Islet of Langerhans (tissue), 1 donor: Measurements from ENCODE around the gene AEBP1.

ENCODE experiments used
- FAIRE-seq: peaks from one replicate; lab custom pipeline; 2011; peaks lifted over from hg19 to GRCh38; lab: Jason Lieb, UNC

AEBP1 gene

DNA sequence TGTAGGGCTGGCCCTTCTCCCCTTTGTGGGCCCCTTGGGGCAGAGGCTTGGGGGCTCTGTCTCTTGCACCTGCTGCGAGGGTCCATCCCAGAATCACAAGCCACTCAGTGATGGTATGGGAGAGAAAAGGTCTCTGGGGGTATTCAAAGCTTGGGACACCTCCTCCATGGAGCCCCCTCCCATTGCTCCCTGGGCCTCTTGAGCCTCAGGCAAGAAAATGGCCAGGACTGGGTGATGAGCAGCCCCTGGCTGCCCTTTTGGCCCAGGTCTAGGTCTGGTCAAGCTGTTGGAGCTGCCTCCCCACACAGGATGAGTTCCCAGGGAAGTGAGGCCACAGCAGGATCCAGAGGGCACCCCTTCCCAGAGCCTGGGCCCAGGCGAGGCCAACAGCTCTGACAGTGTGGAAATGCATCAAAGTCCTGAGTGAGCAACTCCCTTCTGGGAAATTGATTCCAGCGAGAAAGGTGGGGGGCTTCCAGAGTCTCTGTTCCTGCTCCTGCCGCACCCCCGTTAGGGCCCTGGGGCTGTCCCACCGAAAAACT is 40.4 kb downstream of the AEBP1 start:
- no peak for FAIRE-seq

DNA sequence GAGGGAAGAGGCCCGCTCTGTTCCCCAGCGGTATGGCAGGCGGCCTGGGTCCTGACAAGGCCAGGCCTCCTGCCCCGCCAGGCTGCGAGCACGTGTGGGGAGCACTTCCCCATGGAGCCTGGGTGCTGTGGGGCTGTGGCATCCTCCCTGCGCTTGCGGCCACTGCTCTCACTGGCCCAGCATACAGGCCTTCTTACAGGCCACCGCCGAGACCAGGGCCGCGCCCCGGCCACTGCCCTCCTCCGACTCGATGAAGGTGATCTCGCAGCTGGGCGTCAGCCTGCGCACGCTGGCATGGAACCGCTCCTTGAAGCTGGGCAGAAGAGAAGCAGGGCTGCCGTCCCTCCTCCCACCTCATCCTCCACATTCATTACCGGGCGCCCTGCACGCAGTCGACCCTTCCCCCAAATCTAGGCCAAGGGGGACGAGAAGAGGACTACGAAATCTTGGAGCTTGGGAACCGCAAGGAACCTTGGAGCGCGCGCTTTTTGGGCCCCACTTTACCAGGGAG is 40.9 kb downstream of the AEBP1 start:
- FAIRE-seq = no peak

DNA sequence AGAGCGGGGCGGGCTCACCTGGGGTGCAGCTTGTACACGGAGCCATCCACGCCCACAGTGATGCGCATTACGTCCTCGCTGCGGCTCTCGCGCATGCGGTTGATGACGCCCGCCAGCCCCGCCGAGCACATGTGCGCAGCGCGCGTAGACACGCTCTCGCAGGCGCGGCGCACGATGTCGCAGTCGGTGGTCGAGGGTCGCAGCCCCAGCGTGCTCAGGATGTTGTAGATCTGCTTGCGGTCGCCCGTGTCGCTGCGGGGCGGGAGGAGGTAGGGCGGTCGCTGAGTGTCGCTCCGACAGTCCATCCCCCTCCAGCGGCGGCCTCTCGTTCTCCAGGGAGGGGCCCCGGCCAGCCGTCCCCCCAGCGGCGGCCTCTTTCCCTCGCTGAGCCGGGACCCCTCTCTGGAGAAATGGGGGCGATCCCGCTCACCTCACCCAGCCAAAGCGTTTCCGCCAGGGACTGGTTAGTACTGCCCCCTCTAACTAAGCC is 41.4 kb downstream of the AEBP1 start:
- FAIRE-seq = no peak

DNA sequence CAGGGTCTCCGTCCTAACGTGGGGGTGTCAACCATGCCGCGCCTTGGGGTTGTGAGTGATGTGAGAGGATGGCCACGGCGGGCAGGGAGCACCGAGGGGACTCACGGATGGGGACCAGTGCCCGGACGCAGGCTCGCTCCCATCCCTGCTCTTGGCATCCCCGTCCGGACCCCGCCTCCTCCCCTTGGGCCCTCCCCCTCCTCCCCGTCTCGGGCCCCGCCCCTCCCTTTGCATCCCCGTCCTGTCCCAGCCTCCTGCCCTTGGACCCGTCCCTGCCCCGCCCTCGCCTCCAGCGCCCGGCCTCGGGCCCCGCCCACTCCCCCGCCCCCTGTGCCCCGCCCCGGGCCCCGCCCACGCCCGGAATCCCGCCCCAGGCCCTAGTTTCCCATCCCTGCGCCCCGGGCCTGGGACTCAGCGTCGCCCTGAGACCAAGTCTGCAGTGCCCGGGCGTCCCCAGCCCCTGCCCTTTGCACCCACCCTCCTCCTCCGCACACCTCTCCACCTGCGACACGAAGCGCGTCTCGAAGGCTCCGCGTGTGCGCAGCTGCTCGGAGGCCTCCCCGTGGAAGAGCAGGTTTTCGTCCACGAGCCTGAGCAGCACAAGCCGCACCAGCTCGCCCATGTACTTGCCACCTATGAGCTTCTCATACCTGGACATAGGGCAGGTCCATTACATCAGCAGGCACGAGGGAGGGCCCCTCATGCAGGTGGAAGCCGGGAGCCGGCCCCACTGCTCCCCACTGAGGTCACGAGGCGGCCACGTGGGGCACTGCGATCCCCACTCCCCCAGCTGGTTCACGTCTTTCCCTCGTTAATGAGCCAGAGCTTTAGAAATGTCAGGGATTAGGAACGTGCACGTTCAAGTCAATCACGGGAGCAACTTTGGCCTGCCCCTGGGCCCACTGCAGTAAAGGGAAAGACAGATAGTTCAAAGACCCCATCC is 42.1 kb downstream of the AEBP1 start:
- FAIRE-seq = no peak

DNA sequence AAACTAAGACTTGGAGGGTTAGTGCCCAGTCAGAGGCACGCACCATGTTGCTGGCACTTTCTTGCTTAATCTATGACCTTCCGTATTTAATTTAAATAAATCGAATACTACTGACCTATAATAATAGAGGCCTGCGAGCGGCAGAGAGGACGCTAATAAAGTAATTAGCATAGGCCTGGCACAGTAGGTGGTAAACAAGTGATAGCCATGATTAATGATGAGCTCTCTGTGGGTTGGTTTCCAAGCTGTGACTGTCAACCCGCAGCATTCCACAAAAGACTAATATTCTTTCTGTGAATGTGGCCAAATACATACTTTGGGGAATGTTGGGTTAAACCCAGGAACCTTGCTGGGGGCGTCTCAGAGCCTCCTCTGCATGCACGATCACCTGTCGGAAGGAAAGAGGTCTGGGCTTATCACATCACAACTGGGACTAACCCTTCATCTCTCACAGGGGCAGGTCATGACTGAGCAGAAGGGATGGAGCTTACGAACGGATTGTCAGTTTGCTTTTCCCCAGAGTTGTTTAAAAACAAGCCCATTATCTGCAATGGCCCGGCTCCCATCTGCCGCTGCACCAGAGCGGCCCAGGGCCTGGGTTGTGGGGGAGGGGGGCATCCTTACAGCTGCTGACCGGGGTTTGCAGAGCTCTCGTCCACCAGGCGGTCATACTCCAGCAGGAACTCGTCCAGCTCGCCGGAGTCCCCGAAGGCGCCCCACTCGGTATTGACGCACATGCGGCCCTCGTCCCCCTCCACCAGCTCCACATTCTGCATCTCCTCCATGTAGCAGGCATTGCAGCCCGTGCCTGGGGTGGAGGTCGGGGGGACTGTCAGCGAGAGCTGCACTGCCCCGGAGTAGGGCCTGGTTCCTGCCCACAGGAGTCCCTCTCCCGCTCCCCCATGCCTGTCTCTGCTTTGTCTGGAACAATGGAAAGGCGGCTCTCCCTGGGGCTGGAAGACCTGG is 43.2 kb downstream of the AEBP1 start:
- peak; percentile 13 for FAIRE-seq

DNA sequence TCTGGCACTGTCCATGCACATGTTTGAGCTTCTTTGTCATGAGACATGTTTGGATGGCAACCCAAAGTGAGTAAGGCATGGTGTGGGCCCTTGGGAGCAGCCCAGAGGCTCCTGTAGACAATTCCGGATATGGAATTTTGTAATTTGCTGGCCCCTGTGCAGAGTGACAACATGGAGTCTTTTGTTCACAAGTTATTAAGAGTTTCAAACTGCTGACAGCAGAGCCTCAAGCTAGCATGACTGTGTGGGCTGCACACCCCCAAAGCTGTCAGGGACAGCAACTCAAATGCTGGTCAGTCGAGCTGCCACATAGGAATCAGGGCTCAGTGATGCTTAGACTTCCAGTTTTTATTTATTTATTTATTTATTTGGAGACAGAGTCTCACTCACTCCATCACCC is 44.0 kb downstream of the AEBP1 start:
- FAIRE-seq = no peak

DNA sequence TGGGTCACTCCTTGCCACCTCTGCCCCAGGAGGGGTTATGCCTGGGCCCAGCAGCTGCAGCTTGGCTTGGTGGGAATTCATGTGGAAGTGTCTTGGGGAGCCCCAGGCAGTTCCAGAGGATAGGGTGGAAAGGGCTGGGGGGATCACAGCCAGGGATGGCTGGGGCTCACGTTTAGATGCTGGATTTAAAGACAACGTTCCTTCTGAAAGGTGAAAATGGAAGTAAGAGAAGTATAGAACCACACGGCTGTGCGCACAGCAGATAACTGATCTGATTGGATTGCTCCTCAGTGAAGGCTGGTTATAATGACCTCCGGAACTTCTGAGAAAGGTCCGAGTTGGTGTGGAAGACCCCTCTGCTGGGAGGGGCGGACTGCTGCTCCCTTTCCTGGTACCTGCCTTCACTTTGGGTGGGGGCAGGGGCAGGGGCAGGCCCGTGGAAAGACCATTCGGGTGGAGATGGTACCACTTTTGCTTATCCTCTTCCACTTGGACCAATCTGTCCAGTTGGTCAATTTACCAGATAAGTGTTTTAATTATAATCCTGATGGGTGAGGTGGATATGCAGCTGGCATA is 44.9 kb downstream of the AEBP1 start:
- no peak for FAIRE-seq

DNA sequence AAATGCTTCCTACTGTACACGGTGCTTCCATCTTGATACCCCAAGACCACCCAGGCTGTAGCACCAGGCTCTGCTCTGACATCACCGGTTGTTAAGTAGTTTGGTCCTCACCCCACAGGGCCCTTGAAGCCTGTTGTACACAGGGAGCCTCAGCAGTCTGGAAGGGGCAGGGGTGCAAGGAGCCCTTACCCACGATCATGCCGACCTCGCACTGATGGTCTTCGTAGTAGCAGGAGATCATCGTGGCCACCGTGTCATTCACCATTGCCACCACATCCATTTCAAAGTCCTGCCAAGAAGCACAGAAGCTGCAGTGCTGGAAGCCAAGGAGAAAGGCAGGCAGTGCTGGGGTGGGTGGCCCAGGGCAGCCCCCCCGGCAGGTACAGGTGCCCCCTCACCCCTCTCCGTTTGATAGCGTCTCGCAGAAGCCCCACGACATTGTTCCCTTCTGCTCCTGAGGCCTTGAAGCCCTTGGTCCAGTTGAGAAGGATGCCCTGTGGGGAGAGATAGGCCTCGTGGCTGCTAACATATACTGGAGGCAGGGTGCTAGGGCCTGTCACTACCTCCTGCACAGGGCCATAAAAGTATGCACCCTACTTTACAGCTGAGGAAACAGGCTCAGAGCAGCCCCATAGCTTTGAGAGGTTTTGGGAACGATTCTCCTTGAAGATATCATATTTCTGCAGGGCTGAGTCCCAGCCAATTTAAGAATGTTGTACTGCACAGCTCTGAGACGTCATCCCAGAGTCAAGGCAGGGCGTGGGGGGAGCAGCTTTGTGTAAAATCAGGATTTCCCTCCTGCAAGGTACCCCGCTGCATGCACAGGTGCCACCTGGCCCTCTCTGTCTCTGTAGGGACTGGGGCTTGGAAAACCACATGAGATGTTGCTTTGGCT is 45.7 kb downstream of the AEBP1 start:
- FAIRE-seq = no peak

DNA sequence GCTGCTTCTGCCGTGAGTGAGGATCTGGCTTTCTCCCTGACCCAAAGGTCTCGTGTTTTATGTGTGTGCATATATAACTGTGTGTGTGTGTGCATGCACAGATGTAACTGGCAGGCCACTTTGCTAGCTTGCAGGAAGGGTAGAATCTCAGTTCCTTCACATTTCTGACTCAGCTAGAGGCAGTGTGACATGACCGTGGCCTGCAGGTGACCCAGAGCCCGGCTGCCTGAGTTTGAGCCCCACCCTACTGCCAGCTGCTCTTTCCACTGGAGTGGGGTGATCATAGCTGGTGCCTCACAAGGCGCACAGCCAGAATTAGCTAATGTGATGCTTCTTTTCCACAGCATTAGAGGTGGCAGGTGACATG is 46.3 kb downstream of the AEBP1 start:
- no peak for FAIRE-seq

DNA sequence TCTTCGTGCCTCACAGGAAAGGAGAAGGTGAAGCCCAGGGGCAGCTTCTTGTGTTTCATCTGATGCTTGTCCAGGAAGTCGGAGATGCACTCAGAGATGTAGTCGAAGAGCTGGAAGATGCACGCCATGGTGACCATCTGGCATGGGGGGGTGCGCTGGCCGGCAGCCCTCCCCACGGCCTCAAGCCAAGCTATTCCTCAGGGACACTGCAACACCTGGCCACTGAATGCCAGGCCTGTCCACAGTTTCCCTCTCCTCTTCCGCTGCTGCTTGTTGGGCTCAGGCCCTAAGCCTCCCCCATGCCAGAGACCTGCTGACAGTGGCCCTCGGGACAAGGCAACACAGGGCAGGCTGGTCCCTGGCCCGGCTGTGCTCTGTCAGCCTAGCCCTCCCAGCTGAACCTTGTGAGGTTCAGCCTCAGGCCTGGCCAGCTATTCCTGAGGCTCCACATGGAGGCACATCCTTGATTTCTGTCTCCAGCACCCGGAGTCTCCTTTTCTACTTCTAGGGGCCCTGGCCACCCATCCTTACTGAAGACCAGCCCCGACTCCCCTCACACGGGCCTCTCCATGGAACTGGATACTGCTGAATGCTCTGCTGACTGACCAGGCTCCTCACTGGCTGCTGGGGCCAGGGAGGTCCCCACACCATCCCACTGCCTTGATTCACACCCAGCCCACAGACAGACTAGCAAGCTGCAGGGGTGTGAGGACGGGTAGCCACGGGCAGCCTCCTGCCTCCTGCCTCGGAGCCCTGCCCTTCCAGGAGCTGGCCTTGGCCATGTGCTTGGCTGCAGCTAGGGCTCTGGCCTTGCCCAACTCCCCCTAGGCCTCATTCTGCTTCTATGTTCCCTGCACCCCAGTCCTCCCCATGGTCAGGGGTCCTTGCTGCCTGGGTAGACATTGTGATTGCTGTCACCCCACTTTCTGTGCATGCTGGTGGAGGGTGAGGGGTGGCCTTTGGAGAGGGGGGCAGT is 47.1 kb downstream of the AEBP1 start:
- no peak for FAIRE-seq

DNA sequence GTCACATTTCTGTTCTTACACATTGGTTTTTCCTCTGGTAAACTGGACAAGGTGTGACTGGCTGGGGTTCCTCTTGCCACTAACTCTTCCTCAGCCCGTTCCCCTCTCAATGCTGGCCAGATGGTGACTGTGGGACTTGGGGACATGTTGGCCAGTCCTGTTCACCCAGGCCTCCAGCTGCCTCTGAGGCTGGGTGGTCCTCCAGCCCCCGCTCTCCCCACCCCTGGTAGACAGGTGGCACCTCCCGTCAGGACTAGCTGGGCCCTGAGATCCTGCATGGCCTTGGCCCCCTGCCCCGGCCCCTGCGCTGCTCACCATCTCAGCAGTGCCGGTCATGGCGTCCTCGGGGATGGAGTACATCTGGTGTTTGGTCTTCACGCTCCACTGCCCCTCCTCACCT is 47.8 kb downstream of the AEBP1 start:
- no peak for FAIRE-seq

DNA sequence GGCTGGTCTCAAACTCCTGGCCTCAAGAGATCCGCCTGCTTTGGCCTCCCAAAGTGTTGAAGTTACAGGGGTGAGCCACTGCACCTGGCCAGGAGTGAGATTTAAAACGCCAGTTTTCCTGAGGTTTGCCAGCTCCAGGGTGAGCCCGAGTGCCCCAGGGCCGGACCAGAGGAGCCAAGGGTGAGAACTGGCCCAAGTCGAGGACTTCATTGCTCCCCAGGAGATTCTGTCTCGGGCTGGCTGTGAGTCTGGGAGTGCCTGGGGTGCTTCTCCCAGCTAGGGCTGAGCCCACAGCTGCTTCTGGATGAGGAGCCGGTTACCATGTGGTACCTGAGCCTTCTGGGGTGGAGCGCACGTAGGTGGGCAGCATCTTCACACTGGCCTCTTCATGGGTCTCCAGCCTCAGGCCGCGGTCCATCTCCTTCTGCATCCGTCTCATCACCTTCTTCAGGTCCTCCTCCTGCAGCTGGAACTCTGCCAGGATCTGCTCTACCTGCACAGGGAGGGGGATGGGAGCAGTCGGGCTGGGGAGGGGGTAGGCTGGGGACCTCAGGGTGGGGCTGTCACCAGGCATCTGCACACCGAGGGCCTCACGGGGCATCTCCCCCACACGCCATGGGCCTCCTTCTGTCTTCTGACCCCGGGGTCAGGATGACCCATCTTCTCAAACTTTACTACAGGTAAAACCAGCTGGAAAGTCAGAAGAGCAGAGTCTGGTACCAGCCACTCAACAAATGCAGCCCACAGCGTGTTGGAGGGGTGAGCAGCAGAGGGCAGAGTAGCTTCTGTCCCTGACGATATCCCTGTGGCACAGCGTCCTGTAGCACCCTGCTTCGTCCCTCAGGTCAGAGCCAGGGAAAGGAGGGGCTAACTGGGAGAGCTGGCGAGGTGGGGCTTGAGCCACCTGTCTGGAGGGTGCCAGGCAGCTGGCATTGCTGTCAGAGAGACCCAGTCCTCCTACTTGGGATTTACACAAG is 49.1 kb downstream of the AEBP1 start:
- FAIRE-seq = no peak

DNA sequence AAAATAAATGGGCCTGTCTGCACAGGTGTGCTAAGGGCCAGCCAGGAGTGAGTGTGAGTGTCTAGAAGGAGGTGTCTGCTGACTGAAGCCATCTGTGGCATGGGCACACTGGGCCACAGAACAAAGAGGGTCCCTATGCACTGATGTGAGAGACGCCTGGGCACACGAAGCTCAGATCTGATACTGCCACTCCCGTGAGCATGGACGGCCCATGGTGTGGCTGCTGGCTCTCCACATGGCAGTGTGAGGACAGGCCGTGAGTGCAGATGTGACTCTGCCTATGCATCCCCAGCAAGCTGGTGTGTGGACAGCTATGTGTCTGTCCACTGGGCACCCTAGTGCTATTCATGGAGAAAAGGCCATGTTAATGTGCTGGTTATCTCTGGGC is 49.8 kb downstream of the AEBP1 start:
- no peak for FAIRE-seq

DNA sequence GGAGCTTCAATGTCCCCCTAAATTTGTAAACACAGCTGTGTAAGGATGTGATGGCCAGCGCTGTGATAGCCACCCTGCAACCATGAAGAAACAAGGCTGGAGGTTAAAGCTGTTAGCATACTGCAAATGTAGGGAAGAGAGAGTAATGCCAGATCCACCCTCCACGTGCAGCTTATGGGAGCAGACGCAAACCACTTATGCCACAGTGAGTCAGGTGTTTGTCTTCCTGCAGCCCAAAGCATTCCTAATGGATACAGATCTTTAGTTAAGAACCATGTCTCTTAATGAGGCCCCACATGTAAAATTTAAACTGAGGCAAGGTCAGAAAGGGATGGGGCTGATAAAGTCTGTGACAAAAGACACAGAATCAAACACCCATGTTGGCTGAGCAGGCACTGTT is 50.6 kb downstream of the AEBP1 start:
- FAIRE-seq = no peak

DNA sequence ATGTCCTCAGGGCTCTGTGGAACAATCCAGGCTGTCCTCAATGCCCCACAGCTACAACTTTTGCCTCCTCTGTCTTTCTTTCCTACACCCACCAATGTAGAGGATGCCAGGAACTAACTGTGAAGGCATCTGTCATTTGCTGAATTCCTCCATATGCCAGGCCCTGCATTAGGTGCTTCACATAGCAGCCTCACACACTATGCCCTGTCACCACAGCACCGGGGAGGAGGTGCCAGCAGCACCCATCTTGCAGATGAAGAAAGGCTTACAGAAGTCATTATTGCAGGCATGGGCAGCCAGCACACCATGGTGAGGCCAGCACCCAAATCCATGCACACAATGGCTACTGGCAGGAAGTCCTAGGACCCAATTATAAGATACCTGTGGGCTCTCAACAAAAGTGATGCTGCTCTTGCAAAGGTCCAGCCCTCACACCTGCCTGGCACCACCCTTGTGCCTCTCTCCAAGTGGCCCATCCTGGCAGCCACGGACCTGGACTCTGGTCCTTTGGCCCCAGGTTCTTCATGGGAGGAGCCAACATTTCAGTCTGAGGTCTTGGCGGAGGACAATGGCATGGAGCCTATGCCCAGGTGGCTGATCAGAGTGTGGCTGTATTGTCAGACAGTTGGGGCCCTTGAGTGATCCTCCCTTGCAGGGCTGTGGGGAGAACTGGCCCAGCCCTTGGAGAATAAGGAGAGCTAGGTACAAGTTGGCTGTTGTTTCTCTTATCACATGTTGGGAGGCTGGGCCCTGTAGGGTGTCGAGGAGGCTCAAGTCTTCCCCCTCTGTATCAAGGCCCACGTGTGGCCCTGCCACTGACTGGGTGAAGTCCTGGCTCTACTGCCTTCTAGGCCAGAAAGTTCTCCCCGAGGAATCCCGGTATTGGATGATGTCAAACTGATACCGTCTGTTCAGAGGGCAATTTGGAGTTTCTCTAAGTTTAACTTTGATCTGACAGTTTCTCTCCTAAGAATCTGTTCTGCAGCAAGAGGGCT is 51.3 kb downstream of the AEBP1 start:
- FAIRE-seq = no peak

DNA sequence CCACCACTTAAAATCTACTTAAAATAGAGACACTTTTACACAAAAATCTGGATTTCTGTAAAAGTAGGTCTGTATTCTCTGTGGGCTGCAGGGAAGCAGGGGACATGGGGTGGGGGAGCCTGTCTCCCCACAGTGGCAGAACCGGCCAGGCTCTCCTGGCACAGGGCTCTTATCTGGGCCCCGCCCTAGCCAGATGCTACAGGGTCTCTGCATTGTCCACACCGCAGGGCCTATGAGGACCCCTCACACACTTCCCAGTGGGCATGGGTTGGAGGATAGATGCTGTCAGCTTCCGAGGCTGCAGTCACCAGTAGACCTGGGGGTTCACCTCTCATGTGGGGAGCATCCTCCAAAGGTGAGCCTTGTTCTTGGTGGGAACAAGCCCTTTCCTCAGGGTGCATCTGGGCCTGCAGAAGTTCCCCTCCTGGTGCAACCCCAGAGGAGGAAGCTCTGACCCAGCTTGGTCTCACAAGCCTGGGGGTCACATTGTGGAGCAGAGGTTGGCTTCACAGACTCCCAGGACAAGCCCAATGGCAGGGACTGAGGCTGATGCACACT is 52.4 kb downstream of the AEBP1 start:
- FAIRE-seq = no peak
